PC-9 (cell line): ENCODE measurements around the gene DGKE. TPM values are rescaled to one million over a fixed set of nuclear protein-coding genes. Genes with fewer than 3 reads are reported as not detected.

ENCODE experiments used
- BruUV-seq: library from RNA; stranded (reverse); fragments of 400-500 nt; replicated peaks from 2 replicates; lab custom pipeline; 2021; lab: Mats Ljungman, UMichigan
- CTCF ChIA-PET: fragments of 300-600 bp; sonication (Branson Sonifier 250); formaldehyde crosslinking; loops from one replicate; lab custom pipeline; 2022; ENCODE audit warnings: antibody characterized with exemption; lab: Charles Lee
- POLR2A ChIA-PET: fragments of 300-600 bp; sonication (Branson Sonifier 250); formaldehyde crosslinking; loops from one replicate; lab custom pipeline; 2022; ENCODE audit warnings: antibody characterized with exemption; ENCODE audit not compliant: unreplicated experiment; lab: Charles Lee
- DNase-seq, 2 experiments: peaks; one replicate each; pipeline versions ENCODE4 v3.0.0 to v3.0.0-alpha.2; 2015 to 2022; ENCODE audit warnings: mixed read lengths in 1 of 2
- H2AFZ ChIP-seq: fragments of 200-600 bp; sonication (generic); 2 replicates; pipeline ENCODE4 v1.8.1; 2017; ENCODE audit warnings: antibody characterized with exemption
- H3F3A ChIP-seq: fragments of 200-600 bp; sonication (generic); 2 replicates; pipeline ENCODE4 v1.8.1; 2017; ENCODE audit warnings: antibody characterized with exemption, mild to moderate bottlenecking, low read depth; ENCODE audit not compliant: insufficient read depth
- H3K27ac ChIP-seq: fragments of 200-600 bp; sonication (generic); 2 replicates; pipeline ENCODE4 v1.6.1; 2016; ENCODE audit warnings: mixed run types
- H3K27me3 ChIP-seq: fragments of 200-600 bp; sonication (generic); 2 replicates; pipeline ENCODE4 v1.6.1; 2016; ENCODE audit warnings: low read depth, mixed run types; ENCODE audit not compliant: insufficient read depth
- H3K36me3 ChIP-seq: fragments of 200-600 bp; sonication (generic); 2 replicates; pipeline ENCODE4 v1.6.1; 2016; ENCODE audit warnings: low read depth, mixed run types
- H3K4me1 ChIP-seq: fragments of 200-600 bp; sonication (generic); replicated peaks from 2 replicates; pipeline ENCODE4 v1.6.1; 2016; ENCODE audit warnings: mixed run types; ENCODE audit not compliant: insufficient read depth
- H3K4me2 ChIP-seq: fragments of 200-600 bp; sonication (generic); 2 replicates; pipeline ENCODE4 v1.6.1; 2017; ENCODE audit warnings: mixed run types
- H3K4me3 ChIP-seq: fragments of 200-600 bp; sonication (generic); 2 replicates; pipeline ENCODE4 v1.6.1; 2016; ENCODE audit warnings: mixed run types
- H3K79me2 ChIP-seq: fragments of 200-600 bp; sonication (generic); 2 replicates; pipeline ENCODE4 v1.6.1; 2017; ENCODE audit warnings: low read depth, mixed run types
- H3K9me2 ChIP-seq: fragments of 200-600 bp; sonication (generic); 2 replicates; pipeline ENCODE4 v1.8.1; 2017; ENCODE audit warnings: mild to moderate bottlenecking; ENCODE audit not compliant: insufficient read depth
- H3K9me3 ChIP-seq: fragments of 200-600 bp; sonication (generic); 2 replicates; pipeline ENCODE4 v1.8.1; 2016; ENCODE audit warnings: low read depth; ENCODE audit not compliant: insufficient read depth
- H4K20me1 ChIP-seq: fragments of 200-600 bp; sonication (generic); 2 replicates; pipeline ENCODE4 v1.8.1; 2017; ENCODE audit not compliant: insufficient read depth
- CTCF ChIP-seq: fragments of 200-600 bp; sonication (generic); conservative IDR thresholded peaks from 2 replicates; pipeline ENCODE4 v1.6.1; 2017; ENCODE audit warnings: mixed run types, antibody characterized with exemption, mild to moderate bottlenecking, moderate library complexity
- EZH2 ChIP-seq: fragments of 200-600 bp; sonication (generic); IDR thresholded peaks from 2 replicates; pipeline ENCODE4 v1.8.0; 2017; ENCODE audit warnings: antibody characterized with exemption, low read depth
- intact Hi-C: fragments of 100-400 bp; cut with micrococcal nuclease; formaldehyde crosslinking; loops from one replicate; pipeline ENCODE4 v1.10.0; 2022; ENCODE audit not compliant: unreplicated experiment
- total RNA-seq: library from RNA; stranded (reverse); gene quantifications from 2 replicates; pipeline ENCODE4 v1.2.3, GENCODE V29; 2021

The DGKE gene
- total RNA-seq, 1 experiment from 2014 or later: 11.0 TPM

GRCh38 chr17:56899403-56899802 is 65.5 kb downstream of the DGKE start:
- Histone ChIP-seq H3K79me2 (no peaks in the 10 kb centered on the region), H3F3A (no peaks in the 10 kb centered on the region), H3K4me1 (0 out of 2 replicates have a peak, but pooled peaks cover 6% of the 10 kb centered on the region), H3K9me2 (no peaks in the 10 kb centered on the region), H3K9me3 (no peaks in the 10 kb centered on the region), H3K4me2 (no peak overlapping the region), H3K4me3 (no peak overlapping the region), H4K20me1 (peaks cover 16% of the 10 kb centered on the region), H2AFZ (no peak overlapping the region), H3K27me3 (no peaks in the 10 kb centered on the region), H3K27ac (no peak overlapping the region), H3K36me3 (peaks cover 48% of the 10 kb centered on the region)
- BruUV-seq: no TSS peak
- ChIA-PET CTCF (interaction anchor here (0.6 kb wide), 1 partner anchor 1121 kb away, joined by 10 read pairs; no protein-coding TSS in a partner anchor), POLR2A (no interaction called here)
- TF ChIP-seq EZH2 (no peak), CTCF (no peak)
- DNase-seq: no peak
- intact Hi-C loops: loop anchor here (5.0 kb wide), 1 partner anchor 62 kb away; no protein-coding TSS in a partner anchor

DNA sequence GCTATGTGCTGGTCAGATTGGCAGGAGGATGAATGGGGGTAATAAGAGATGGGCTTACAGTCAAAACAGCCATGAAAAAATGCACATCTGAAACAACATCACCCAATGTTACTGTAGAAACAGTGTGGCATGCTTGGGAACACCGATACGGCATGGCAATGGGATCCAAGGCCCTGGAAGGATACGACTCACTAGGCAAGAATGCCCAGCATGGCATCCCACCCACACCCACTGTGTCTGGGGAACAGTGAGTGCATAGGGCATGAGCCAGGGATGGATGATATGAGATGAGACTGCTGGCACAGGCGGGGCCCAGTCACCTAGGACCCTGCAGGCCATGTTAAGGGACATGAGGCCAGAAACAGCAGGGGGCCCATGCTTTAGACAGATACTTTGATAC is 68.4 kb downstream of the DGKE start:
- H3K27me3 ChIP-seq: no peaks in the 10 kb centered on the region
- DNase-seq: peak in 1 of 2 experiments; percentile 73
- H3F3A ChIP-seq: no peaks in the 10 kb centered on the region
- ChIA-PET POLR2A (interaction anchor here (0.6 kb wide), 1 partner anchor 31 kb away, joined by 5 read pairs; no protein-coding TSS in a partner anchor), CTCF (no interaction called here)
- H3K27ac ChIP-seq: no peak overlapping the region
- H3K4me3 ChIP-seq: no peak overlapping the region
- no peak for TF ChIP-seq EZH2
- no peak for TF ChIP-seq CTCF
- H4K20me1 ChIP-seq: peaks cover 20% of the 10 kb centered on the region
- H3K9me3 ChIP-seq: no peaks in the 10 kb centered on the region
- no peak overlapping the region for H3K4me2 ChIP-seq
- no peaks in the 10 kb centered on the region for H3K9me2 ChIP-seq
- H2AFZ ChIP-seq: no peak overlapping the region
- peaks cover 57% of the 10 kb centered on the region for H3K36me3 ChIP-seq
- 0 out of 2 replicates have a peak, but pooled peaks cover 6% of the 10 kb centered on the region for H3K4me1 ChIP-seq
- BruUV-seq: no TSS peak
- H3K79me2 ChIP-seq: peaks cover 3% of the 10 kb centered on the region; the same call in 1 of the 2 replicates
- intact Hi-C loops: no loop called here

DNA sequence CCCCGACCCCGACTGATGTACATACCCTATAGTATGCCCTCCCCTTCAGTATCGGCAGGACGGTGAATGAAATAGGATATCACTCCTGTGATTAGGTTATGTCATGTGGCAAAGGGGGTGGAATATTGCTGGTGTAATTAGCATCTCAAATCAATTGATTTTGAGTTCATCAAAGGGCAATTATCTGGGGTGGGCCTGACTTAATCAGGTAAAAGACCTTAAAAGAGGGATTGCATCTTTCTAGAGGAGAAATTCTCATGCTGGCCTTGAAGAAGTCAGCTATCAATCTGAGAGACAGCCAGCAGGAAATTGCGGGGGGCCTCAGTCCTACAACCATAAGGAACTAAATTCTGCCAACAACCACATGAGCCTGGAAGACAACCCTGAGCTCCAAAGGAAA is 69.6 kb downstream of the DGKE start:
- ChIA-PET CTCF (no interaction called here), POLR2A (no interaction called here)
- no peak for DNase-seq
- no TSS peak for BruUV-seq
- no peak overlapping the region for H3K27ac ChIP-seq
- peaks cover 8% of the 10 kb centered on the region for H3K79me2 ChIP-seq
- H3K36me3 ChIP-seq: peaks cover 69% of the 10 kb centered on the region
- peaks cover 22% of the 10 kb centered on the region for H4K20me1 ChIP-seq
- no peak overlapping the region for H3K4me2 ChIP-seq
- no peak overlapping the region for H2AFZ ChIP-seq
- H3K4me1 ChIP-seq: 0 out of 2 replicates have a peak, but pooled peaks cover 6% of the 10 kb centered on the region
- no peaks in the 10 kb centered on the region for H3K9me3 ChIP-seq
- no peak overlapping the region for H3K4me3 ChIP-seq
- no peak for TF ChIP-seq CTCF
- peaks cover under 1% of the 10 kb centered on the region; the same call in 1 of the 2 replicates for H3F3A ChIP-seq
- H3K27me3 ChIP-seq: no peaks in the 10 kb centered on the region
- no peaks in the 10 kb centered on the region for H3K9me2 ChIP-seq
- intact Hi-C loops: no loop called here
